GM23338 (cell line): ENCODE measurements around the gene DCPS. TPM values are rescaled to one million over a fixed set of nuclear protein-coding genes. Genes with fewer than 3 reads are reported as not detected.

Experiments used
- ATAC-seq: fragments of 200-7000 bp; cut with Tn5 transposase; 3 replicates; pipeline ENCODE4 v1.9.1; 2020
- DNase-seq: peaks from one replicate; pipeline ENCODE4 v3.0.0-alpha.2; 2015; ENCODE audit warnings: low spot score
- H2AFZ ChIP-seq: fragments of 200-600 bp; sonication (generic); 2 replicates; pipeline ENCODE4 v1.8.0; 2016; ENCODE audit warnings: antibody characterized with exemption, mild to moderate bottlenecking, moderate library complexity
- H3F3A ChIP-seq: fragments of 200-600 bp; sonication (generic); replicated peaks from 2 replicates; pipeline ENCODE4 v1.8.0; 2017; ENCODE audit warnings: antibody characterized with exemption, mixed run types, low read depth
- H3K27ac ChIP-seq: fragments of 200-600 bp; sonication (generic); 2 replicates; pipeline ENCODE4 v1.6.1; 2016; ENCODE audit warnings: low read depth
- H3K27me3 ChIP-seq: fragments of 200-600 bp; sonication (generic); 2 replicates; pipeline ENCODE4 v1.8.0; 2016; ENCODE audit warnings: mild to moderate bottlenecking, mixed run types, moderate library complexity; ENCODE audit not compliant: insufficient read depth
- H3K36me3 ChIP-seq: fragments of 200-600 bp; sonication (generic); 2 replicates; pipeline ENCODE4 v1.8.0; 2016; ENCODE audit warnings: mild to moderate bottlenecking; ENCODE audit not compliant: insufficient read depth
- H3K4me1 ChIP-seq: fragments of 200-600 bp; sonication (generic); 2 replicates; pipeline ENCODE4 v1.8.0; 2016; ENCODE audit warnings: mild to moderate bottlenecking, moderate library complexity; ENCODE audit not compliant: insufficient read depth
- H3K4me2 ChIP-seq: fragments of 200-600 bp; sonication (generic); 2 replicates; pipeline ENCODE4 v1.7.1; 2017; ENCODE audit warnings: mixed run types
- H3K4me3 ChIP-seq: fragments of 200-600 bp; sonication (generic); 2 replicates; pipeline ENCODE4 v1.6.1; 2016; ENCODE audit warnings: mixed run types
- H3K79me2 ChIP-seq: fragments of 200-600 bp; sonication (generic); replicated peaks from 2 replicates; pipeline ENCODE4 v1.8.0; 2017; ENCODE audit warnings: mild to moderate bottlenecking; ENCODE audit not compliant: insufficient read depth
- H3K9me2 ChIP-seq: fragments of 200-600 bp; sonication (generic); 2 replicates; pipeline ENCODE4 v1.8.0; 2017; ENCODE audit not compliant: insufficient read depth
- H4K20me1 ChIP-seq: fragments of 200-600 bp; sonication (generic); replicated peaks from 2 replicates; pipeline ENCODE4 v1.8.0; 2017; ENCODE audit warnings: mild to moderate bottlenecking; ENCODE audit not compliant: insufficient read depth
- H3K27ac Mint-ChIP-seq: 2 replicates; pipeline ENCODE4 v1.8.0; 2020; ENCODE audit warnings: inconsistent platforms, mild to moderate bottlenecking, moderate library complexity, mixed read lengths
- H3K27me3 Mint-ChIP-seq: 3 replicates; pipeline ENCODE4 v1.8.0; 2022; ENCODE audit warnings: low read depth, mild to moderate bottlenecking, moderate library complexity, mixed read lengths, inconsistent platforms; ENCODE audit not compliant: insufficient read depth, poor library complexity
- H3K36me3 Mint-ChIP-seq: 3 replicates; pipeline ENCODE4 v1.8.0; 2021; ENCODE audit warnings: low read depth, mild to moderate bottlenecking, inconsistent platforms, moderate library complexity, mixed read lengths
- H3K4me1 Mint-ChIP-seq: 3 replicates; pipeline ENCODE4 v1.8.0; 2020; ENCODE audit warnings: mild to moderate bottlenecking, inconsistent platforms, mixed read lengths
- H3K4me3 Mint-ChIP-seq: 3 replicates; pipeline ENCODE4 v1.8.0; 2021; ENCODE audit warnings: moderate library complexity, mild to moderate bottlenecking, inconsistent platforms, mixed read lengths
- H3K9me3 Mint-ChIP-seq: 3 replicates; pipeline ENCODE4 v1.8.0; 2020; ENCODE audit warnings: moderate library complexity, mild to moderate bottlenecking, inconsistent platforms, mixed read lengths
- ETS1 ChIP-seq: IDR thresholded peaks from 2 replicates; pipeline ENCODE4 v1.6.1; 2016; ENCODE audit warnings: antibody characterized with exemption
- EZH2phosphoT487 ChIP-seq: fragments of 200-600 bp; sonication (generic); IDR thresholded peaks from one replicate; pipeline ENCODE4 v1.8.1; 2018; ENCODE audit warnings: antibody characterized with exemption; ENCODE audit not compliant: unreplicated experiment
- JUNB ChIP-seq: IDR thresholded peaks from one replicate; pipeline ENCODE4 v1.6.1; 2016; ENCODE audit warnings: antibody characterized with exemption; ENCODE audit not compliant: unreplicated experiment
- NANOG ChIP-seq: IDR thresholded peaks from 2 replicates; pipeline ENCODE4 v1.6.1; 2016; ENCODE audit warnings: antibody characterized with exemption, borderline replicate concordance
- POLR2AphosphoS5 ChIP-seq: IDR thresholded peaks from 2 replicates; pipeline ENCODE4 v1.6.1; 2016; ENCODE audit warnings: antibody characterized with exemption, low read depth
- polyA plus RNA-seq: library from polyadenylated mRNA; unstranded; fragments of >200 nt; fragmentation: Nextera tagmentation; extraction: Ambion mirVana; gene quantifications from 2 replicates; pipeline ENCODE4 v1.2.1, GENCODE V29; 2016
- total RNA-seq: library from RNA; depleted of rRNA; stranded (reverse); fragments of >200 nt; shearing (Covaris generic); gene quantifications from 2 replicates; pipeline ENCODE4 v1.2.3, GENCODE V29; 2014
- TF ChIP-seq, protein P1 (sequence below): IDR thresholded peaks from one replicate; pipeline ENCODE4 v1.6.1; 2018; ENCODE audit warnings: antibody characterized with exemption; ENCODE audit not compliant: unreplicated experiment
- TF ChIP-seq, protein P2 (sequence below): fragments of 250-450 bp; sonication (Bioruptor Pico); IDR thresholded peaks from 2 replicates; pipeline ENCODE4 v1.5.0; 2020; ENCODE audit warnings: mild to moderate bottlenecking, moderate library complexity

DCPS gene
- total and polyA plus RNA-seq, 2 experiments from 2014 or later, result 26.8 to 46.4 TPM

DNA sequence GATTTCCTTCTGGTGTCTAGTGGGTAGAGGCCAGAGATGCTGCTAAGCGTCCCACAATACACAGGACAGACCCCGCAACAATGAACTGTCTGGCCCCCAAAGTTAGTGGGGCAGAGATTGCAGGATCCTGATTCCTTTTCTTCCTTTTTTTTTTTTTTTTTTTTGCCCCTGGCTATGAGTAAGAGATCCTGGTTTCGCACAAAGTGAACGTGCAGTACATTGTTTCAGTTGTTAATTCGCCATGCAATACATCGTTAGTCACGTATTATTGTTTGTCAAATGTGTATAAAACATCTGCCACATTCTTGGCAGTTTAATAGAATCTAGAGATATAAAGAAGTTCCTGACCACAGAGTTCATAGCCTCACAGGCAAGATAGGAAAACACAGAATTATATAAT, 71.9 kb downstream of the DCPS start:
- Histone ChIP-seq H3K4me2 (no peak overlapping the region), H2AFZ (no peak overlapping the region), H3K27me3 (no peaks in the 10 kb centered on the region), H3K4me1 (0 out of 2 replicates have a peak, but pooled peaks cover 4% of the 10 kb centered on the region), H3K79me2 (peaks cover 59% of the 10 kb centered on the region), H3K27ac (no peak overlapping the region), H3F3A (no peaks in the 10 kb centered on the region), H3K4me3 (no peak overlapping the region), H3K9me2 (no peaks in the 10 kb centered on the region), H3K36me3 (no peaks in the 10 kb centered on the region), H4K20me1 (peaks cover 16% of the 10 kb centered on the region)
- Mint-ChIP-seq H3K9me3 (no peaks in the 10 kb centered on the region), H3K4me3 (no peak overlapping the region), H3K27ac (no peak overlapping the region), H3K4me1 (peaks cover 8% of the 10 kb centered on the region), H3K36me3 (no peaks in the 10 kb centered on the region), H3K27me3 (peaks cover 5% of the 10 kb centered on the region)
- no peak for ATAC-seq
- DNase-seq, result no peak
- TF ChIP-seq NANOG (no peak), ETS1 (no peak), EZH2phosphoT487 (no peak)
- TF ChIP-seq, protein P1, sequence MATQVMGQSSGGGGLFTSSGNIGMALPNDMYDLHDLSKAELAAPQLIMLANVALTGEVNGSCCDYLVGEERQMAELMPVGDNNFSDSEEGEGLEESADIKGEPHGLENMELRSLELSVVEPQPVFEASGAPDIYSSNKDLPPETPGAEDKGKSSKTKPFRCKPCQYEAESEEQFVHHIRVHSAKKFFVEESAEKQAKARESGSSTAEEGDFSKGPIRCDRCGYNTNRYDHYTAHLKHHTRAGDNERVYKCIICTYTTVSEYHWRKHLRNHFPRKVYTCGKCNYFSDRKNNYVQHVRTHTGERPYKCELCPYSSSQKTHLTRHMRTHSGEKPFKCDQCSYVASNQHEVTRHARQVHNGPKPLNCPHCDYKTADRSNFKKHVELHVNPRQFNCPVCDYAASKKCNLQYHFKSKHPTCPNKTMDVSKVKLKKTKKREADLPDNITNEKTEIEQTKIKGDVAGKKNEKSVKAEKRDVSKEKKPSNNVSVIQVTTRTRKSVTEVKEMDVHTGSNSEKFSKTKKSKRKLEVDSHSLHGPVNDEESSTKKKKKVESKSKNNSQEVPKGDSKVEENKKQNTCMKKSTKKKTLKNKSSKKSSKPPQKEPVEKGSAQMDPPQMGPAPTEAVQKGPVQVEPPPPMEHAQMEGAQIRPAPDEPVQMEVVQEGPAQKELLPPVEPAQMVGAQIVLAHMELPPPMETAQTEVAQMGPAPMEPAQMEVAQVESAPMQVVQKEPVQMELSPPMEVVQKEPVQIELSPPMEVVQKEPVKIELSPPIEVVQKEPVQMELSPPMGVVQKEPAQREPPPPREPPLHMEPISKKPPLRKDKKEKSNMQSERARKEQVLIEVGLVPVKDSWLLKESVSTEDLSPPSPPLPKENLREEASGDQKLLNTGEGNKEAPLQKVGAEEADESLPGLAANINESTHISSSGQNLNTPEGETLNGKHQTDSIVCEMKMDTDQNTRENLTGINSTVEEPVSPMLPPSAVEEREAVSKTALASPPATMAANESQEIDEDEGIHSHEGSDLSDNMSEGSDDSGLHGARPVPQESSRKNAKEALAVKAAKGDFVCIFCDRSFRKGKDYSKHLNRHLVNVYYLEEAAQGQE, result no peak

GRCh38 chr11:126378763-126379162, 74.9 kb downstream of the DCPS start:
- H3K4me1 ChIP-seq, result no peaks in the 10 kb centered on the region
- H3K79me2 ChIP-seq, result peaks cover 36% of the 10 kb centered on the region
- no peak overlapping the region for H3K27ac ChIP-seq
- no peak overlapping the region for H3K4me2 ChIP-seq
- no peaks in the 10 kb centered on the region for H3K9me2 ChIP-seq
- no peak overlapping the region for H3K27ac Mint-ChIP-seq
- no peak overlapping the region for H2AFZ ChIP-seq
- peaks cover 2% of the 10 kb centered on the region for H3K27me3 Mint-ChIP-seq
- H3K9me3 Mint-ChIP-seq, result no peaks in the 10 kb centered on the region
- H3K4me1 Mint-ChIP-seq, result peaks cover 3% of the 10 kb centered on the region; the same call in 2 of the 3 replicates
- no peaks in the 10 kb centered on the region for H3K27me3 ChIP-seq
- no peak for DNase-seq
- ATAC-seq, result no peak
- H3F3A ChIP-seq, result no peaks in the 10 kb centered on the region
- H4K20me1 ChIP-seq, result peaks cover 7% of the 10 kb centered on the region
- no peak overlapping the region for H3K4me3 Mint-ChIP-seq
- no peaks in the 10 kb centered on the region for H3K36me3 Mint-ChIP-seq
- no peaks in the 10 kb centered on the region for H3K36me3 ChIP-seq
- H3K4me3 ChIP-seq, result no peak overlapping the region
- TF ChIP-seq POLR2AphosphoS5 (no peak), JUNB (no peak)
- TF ChIP-seq, protein P1, result no peak
- TF ChIP-seq, protein P2, sequence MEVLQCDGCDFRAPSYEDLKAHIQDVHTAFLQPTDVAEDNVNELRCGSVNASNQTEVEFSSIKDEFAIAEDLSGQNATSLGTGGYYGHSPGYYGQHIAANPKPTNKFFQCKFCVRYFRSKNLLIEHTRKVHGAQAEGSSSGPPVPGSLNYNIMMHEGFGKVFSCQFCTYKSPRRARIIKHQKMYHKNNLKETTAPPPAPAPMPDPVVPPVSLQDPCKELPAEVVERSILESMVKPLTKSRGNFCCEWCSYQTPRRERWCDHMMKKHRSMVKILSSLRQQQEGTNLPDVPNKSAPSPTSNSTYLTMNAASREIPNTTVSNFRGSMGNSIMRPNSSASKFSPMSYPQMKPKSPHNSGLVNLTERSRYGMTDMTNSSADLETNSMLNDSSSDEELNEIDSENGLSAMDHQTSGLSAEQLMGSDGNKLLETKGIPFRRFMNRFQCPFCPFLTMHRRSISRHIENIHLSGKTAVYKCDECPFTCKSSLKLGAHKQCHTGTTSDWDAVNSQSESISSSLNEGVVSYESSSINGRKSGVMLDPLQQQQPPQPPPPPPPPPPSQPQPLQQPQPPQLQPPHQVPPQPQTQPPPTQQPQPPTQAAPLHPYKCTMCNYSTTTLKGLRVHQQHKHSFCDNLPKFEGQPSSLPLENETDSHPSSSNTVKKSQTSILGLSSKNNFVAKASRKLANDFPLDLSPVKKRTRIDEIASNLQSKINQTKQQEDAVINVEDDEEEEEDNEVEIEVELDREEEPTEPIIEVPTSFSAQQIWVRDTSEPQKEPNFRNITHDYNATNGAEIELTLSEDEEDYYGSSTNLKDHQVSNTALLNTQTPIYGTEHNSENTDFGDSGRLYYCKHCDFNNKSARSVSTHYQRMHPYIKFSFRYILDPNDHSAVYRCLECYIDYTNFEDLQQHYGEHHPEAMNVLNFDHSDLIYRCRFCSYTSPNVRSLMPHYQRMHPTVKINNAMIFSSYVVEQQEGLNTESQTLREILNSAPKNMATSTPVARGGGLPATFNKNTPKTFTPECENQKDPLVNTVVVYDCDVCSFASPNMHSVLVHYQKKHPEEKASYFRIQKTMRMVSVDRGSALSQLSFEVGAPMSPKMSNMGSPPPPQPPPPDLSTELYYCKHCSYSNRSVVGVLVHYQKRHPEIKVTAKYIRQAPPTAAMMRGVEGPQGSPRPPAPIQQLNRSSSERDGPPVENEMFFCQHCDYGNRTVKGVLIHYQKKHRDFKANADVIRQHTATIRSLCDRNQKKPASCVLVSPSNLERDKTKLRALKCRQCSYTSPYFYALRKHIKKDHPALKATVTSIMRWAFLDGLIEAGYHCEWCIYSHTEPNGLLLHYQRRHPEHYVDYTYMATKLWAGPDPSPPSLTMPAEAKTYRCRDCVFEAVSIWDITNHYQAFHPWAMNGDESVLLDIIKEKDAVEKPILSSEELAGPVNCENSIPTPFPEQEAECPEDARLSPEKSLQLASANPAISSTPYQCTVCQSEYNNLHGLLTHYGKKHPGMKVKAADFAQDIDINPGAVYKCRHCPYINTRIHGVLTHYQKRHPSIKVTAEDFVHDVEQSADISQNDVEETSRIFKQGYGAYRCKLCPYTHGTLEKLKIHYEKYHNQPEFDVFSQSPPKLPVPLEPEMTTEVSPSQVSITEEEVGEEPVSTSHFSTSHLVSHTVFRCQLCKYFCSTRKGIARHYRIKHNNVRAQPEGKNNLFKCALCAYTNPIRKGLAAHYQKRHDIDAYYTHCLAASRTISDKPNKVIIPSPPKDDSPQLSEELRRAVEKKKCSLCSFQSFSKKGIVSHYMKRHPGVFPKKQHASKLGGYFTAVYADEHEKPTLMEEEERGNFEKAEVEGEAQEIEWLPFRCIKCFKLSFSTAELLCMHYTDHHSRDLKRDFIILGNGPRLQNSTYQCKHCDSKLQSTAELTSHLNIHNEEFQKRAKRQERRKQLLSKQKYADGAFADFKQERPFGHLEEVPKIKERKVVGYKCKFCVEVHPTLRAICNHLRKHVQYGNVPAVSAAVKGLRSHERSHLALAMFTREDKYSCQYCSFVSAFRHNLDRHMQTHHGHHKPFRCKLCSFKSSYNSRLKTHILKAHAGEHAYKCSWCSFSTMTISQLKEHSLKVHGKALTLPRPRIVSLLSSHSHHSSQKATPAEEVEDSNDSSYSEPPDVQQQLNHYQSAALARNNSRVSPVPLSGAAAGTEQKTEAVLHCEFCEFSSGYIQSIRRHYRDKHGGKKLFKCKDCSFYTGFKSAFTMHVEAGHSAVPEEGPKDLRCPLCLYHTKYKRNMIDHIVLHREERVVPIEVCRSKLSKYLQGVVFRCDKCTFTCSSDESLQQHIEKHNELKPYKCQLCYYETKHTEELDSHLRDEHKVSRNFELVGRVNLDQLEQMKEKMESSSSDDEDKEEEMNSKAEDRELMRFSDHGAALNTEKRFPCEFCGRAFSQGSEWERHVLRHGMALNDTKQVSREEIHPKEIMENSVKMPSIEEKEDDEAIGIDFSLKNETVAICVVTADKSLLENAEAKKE (CRISPR knock-in tag), result no peak
